Activated naive CD8-positive, alpha-beta T cell treated with anti-CD3 and anti-CD28 coated beads for 36 hours (primary cell): ENCODE results near the gene SLC28A2. TPM values are rescaled to one million over a fixed set of nuclear protein-coding genes. Genes with fewer than 3 reads are reported as not detected.
"Not testable (repeated sequence)": the region's sequence is repeated elsewhere in the genome, so short reads cannot be mapped to it uniquely, and the experiment has no call there.

Experiments used
- DNase-seq: peaks from one replicate; pipeline ENCODE4 v3.0.0; 2021
- H3K27ac Mint-ChIP-seq: one replicate; pipeline ENCODE4 v1.8.0; 2022; ENCODE audit warnings: mild to moderate bottlenecking, moderate library complexity, mixed read lengths
- H3K27me3 Mint-ChIP-seq: one replicate; pipeline ENCODE4 v1.8.0; 2022; ENCODE audit warnings: mild to moderate bottlenecking, mixed read lengths
- H3K36me3 Mint-ChIP-seq: one replicate; pipeline ENCODE4 v1.8.0; 2021; ENCODE audit warnings: mild to moderate bottlenecking, mixed read lengths
- H3K4me1 Mint-ChIP-seq: one replicate; pipeline ENCODE4 v1.8.0; 2021; ENCODE audit warnings: mixed read lengths
- H3K4me3 Mint-ChIP-seq: one replicate; pipeline ENCODE4 v1.8.0; 2022; ENCODE audit warnings: mild to moderate bottlenecking, moderate library complexity, mixed read lengths
- H3K9me3 Mint-ChIP-seq: one replicate; pipeline ENCODE4 v1.8.0; 2022; ENCODE audit warnings: mixed read lengths
- total RNA-seq, 2 experiments: library from RNA; stranded (reverse); gene quantifications; one replicate each; pipeline ENCODE4 v1.2.3, GENCODE V29; 2021

The SLC28A2 gene
- not detected for total RNA-seq

- no peak within 1 kb of the TSS for H3K27ac Mint-ChIP-seq
- DNase-seq, result no peak
- H3K4me3 Mint-ChIP-seq, result no peak within 1 kb of the TSS
- H3K9me3 Mint-ChIP-seq, result no peaks in the 10 kb centered on the region
- H3K4me1 Mint-ChIP-seq, result no peaks in the 10 kb centered on the region
- peaks cover 6% of the 10 kb centered on the region for H3K36me3 Mint-ChIP-seq
- H3K27me3 Mint-ChIP-seq, result no peaks in the 10 kb centered on the region
Measured at GRCh38 chr15:45251888-45252287, at the start of gene SLC28A2. Gene SLC28A2 (plus strand): TSS chr15:45252234. CDS start chr15:45253216, 982 bp downstream.

- Mint-ChIP-seq H3K27me3 (peaks cover 5% of the 10 kb centered on the region), H3K9me3 (no peaks in the 10 kb centered on the region), H3K27ac (no peak overlapping the region), H3K4me3 (no peak overlapping the region), H3K4me1 (peaks cover 14% of the 10 kb centered on the region), H3K36me3 (no peaks in the 10 kb centered on the region)
- no peak for DNase-seq
Measured at GRCh38 chr15:45203182-45203581, 48.9 kb upstream of the SLC28A2 start.

- peak; percentile 65 for DNase-seq
- no peak overlapping the region for H3K27ac Mint-ChIP-seq
- no peaks in the 10 kb centered on the region for H3K27me3 Mint-ChIP-seq
- H3K4me3 Mint-ChIP-seq, result no peak overlapping the region
- H3K36me3 Mint-ChIP-seq, result no peaks in the 10 kb centered on the region
- peaks cover 9% of the 10 kb centered on the region for H3K4me1 Mint-ChIP-seq
- no peaks in the 10 kb centered on the region for H3K9me3 Mint-ChIP-seq
Measured at GRCh38 chr15:45205192-45205591, 46.8 kb upstream of the SLC28A2 start.

GRCh38 chr15:45212493-45212892, 39.5 kb upstream of the SLC28A2 start:
- Mint-ChIP-seq H3K4me3 (no peak overlapping the region), H3K27me3 (no peaks in the 10 kb centered on the region)
- no peak for DNase-seq

GRCh38 chr15:45221053-45221599, 30.9 kb upstream of the SLC28A2 start:
- Mint-ChIP-seq H3K36me3 (no peaks in the 10 kb centered on the region), H3K9me3 (no peaks in the 10 kb centered on the region), H3K4me3 (no peak overlapping the region), H3K27me3 (peaks cover 15% of the 10 kb centered on the region), H3K4me1 (no peaks in the 10 kb centered on the region), H3K27ac (no peak overlapping the region)
- no peak for DNase-seq

More at GRCh38 chr15:45212493-45212892, 39.5 kb upstream of the SLC28A2 start:
- Mint-ChIP-seq H3K36me3 (no peaks in the 10 kb centered on the region), H3K4me1 (no peaks in the 10 kb centered on the region), H3K27ac (no peak overlapping the region), H3K9me3 (no peaks in the 10 kb centered on the region)

GRCh38 chr15:45221967-45222366, 30.1 kb upstream of the SLC28A2 start:
- H3K36me3 Mint-ChIP-seq, result no peaks in the 10 kb centered on the region
- peaks cover 15% of the 10 kb centered on the region for H3K27me3 Mint-ChIP-seq
- H3K27ac Mint-ChIP-seq, result no peak overlapping the region
- H3K9me3 Mint-ChIP-seq, result no peaks in the 10 kb centered on the region
- no peak overlapping the region for H3K4me3 Mint-ChIP-seq
- no peaks in the 10 kb centered on the region for H3K4me1 Mint-ChIP-seq
- DNase-seq, result no peak

GRCh38 chr15:45224621-45225217, 27.3 kb upstream of the SLC28A2 start:
- H3K36me3 Mint-ChIP-seq, result no peaks in the 10 kb centered on the region

GRCh38 chr15:45225506-45226273, 26.3 kb upstream of the SLC28A2 start:
- Mint-ChIP-seq H3K4me1 (no peaks in the 10 kb centered on the region), H3K4me3 (no peak overlapping the region), H3K27ac (no peak overlapping the region), H3K9me3 (no peaks in the 10 kb centered on the region), H3K36me3 (no peaks in the 10 kb centered on the region), H3K27me3 (peaks cover 15% of the 10 kb centered on the region)
- DNase-seq, result no peak

More at GRCh38 chr15:45224621-45225217, 27.3 kb upstream of the SLC28A2 start:
- Mint-ChIP-seq H3K27me3 (peaks cover 15% of the 10 kb centered on the region), H3K9me3 (no peaks in the 10 kb centered on the region), H3K27ac (no peak overlapping the region), H3K4me1 (no peaks in the 10 kb centered on the region), H3K4me3 (no peak overlapping the region)
- DNase-seq, result no peak

GRCh38 chr15:45228931-45229330, 23.1 kb upstream of the SLC28A2 start:
- Mint-ChIP-seq H3K27ac (no peak overlapping the region), H3K36me3 (peaks cover 5% of the 10 kb centered on the region), H3K9me3 (peaks cover 8% of the 10 kb centered on the region), H3K27me3 (peaks cover 3% of the 10 kb centered on the region), H3K4me1 (no peaks in the 10 kb centered on the region), H3K4me3 (no peak overlapping the region)
- no peak for DNase-seq

- Mint-ChIP-seq H3K4me3 (no peak overlapping the region), H3K27ac (no peak overlapping the region), H3K36me3 (peaks cover 5% of the 10 kb centered on the region), H3K4me1 (no peaks in the 10 kb centered on the region), H3K9me3 (peaks cover 13% of the 10 kb centered on the region), H3K27me3 (peaks cover 3% of the 10 kb centered on the region)
- no peak for DNase-seq
Measured at GRCh38 chr15:45230245-45230965, 21.6 kb upstream of the SLC28A2 start.

- H3K27me3 Mint-ChIP-seq, result peaks cover 3% of the 10 kb centered on the region
Measured at GRCh38 chr15:45231132-45231531, 20.9 kb upstream of the SLC28A2 start.

GRCh38 chr15:45231864-45232562, 20.0 kb upstream of the SLC28A2 start:
- H3K27ac Mint-ChIP-seq, result no peak overlapping the region
- H3K27me3 Mint-ChIP-seq, result peaks cover 3% of the 10 kb centered on the region
- no peak for DNase-seq
- peaks cover 8% of the 10 kb centered on the region for H3K36me3 Mint-ChIP-seq
- peaks cover 20% of the 10 kb centered on the region for H3K9me3 Mint-ChIP-seq
- no peaks in the 10 kb centered on the region for H3K4me1 Mint-ChIP-seq
- H3K4me3 Mint-ChIP-seq, result no peak overlapping the region

More at GRCh38 chr15:45231132-45231531, 20.9 kb upstream of the SLC28A2 start:
- Mint-ChIP-seq H3K4me1 (no peaks in the 10 kb centered on the region), H3K27ac (no peak overlapping the region), H3K9me3 (peaks cover 14% of the 10 kb centered on the region), H3K36me3 (peaks cover 5% of the 10 kb centered on the region), H3K4me3 (no peak overlapping the region)
- no peak for DNase-seq

GRCh38 chr15:45234562-45235235, 17.3 kb upstream of the SLC28A2 start:
- H3K4me3 Mint-ChIP-seq, result no peak overlapping the region

GRCh38 chr15:45236806-45237205, 15.2 kb upstream of the SLC28A2 start:
- peaks cover 44% of the 10 kb centered on the region for H3K9me3 Mint-ChIP-seq
- not testable (repeated sequence) for H3K27me3 Mint-ChIP-seq, H3K4me3 Mint-ChIP-seq, H3K4me1 Mint-ChIP-seq, DNase-seq, H3K27ac Mint-ChIP-seq
- H3K36me3 Mint-ChIP-seq, result peaks cover 19% of the 10 kb centered on the region

More at GRCh38 chr15:45234562-45235235, 17.3 kb upstream of the SLC28A2 start:
- H3K27me3 Mint-ChIP-seq, result peaks cover 3% of the 10 kb centered on the region
- H3K4me1 Mint-ChIP-seq, result no peaks in the 10 kb centered on the region
- no peak overlapping the region for H3K27ac Mint-ChIP-seq
- peaks cover 31% of the 10 kb centered on the region for H3K9me3 Mint-ChIP-seq
- no peak for DNase-seq
- peaks cover 13% of the 10 kb centered on the region for H3K36me3 Mint-ChIP-seq
